Measurements from ENCODE around the gene HECTD4.

GRCh38 chr12:112374166-112374740 lies 8.0 kb downstream of the HECTD4 start:
- TF ChIP-seq, protein P1, sequence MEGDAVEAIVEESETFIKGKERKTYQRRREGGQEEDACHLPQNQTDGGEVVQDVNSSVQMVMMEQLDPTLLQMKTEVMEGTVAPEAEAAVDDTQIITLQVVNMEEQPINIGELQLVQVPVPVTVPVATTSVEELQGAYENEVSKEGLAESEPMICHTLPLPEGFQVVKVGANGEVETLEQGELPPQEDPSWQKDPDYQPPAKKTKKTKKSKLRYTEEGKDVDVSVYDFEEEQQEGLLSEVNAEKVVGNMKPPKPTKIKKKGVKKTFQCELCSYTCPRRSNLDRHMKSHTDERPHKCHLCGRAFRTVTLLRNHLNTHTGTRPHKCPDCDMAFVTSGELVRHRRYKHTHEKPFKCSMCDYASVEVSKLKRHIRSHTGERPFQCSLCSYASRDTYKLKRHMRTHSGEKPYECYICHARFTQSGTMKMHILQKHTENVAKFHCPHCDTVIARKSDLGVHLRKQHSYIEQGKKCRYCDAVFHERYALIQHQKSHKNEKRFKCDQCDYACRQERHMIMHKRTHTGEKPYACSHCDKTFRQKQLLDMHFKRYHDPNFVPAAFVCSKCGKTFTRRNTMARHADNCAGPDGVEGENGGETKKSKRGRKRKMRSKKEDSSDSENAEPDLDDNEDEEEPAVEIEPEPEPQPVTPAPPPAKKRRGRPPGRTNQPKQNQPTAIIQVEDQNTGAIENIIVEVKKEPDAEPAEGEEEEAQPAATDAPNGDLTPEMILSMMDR (IDR thresholded peaks at IDR 0.05), result no peak
- TF ChIP-seq POLR2A (IDR thresholded peaks at IDR 0.05), result no peak

Measured in body of pancreas (tissue), 4 donors.